EH (cell line): ENCODE data around the gene RNPEP.
A peak's percentile ranks its signal among the peaks of the same experiment; 100 is the strongest.
"Not testable (repeated sequence)": the region's sequence is repeated elsewhere in the genome, so short reads cannot be mapped to it uniquely, and the experiment has no call there.

ENCODE experiments used
- DNase-seq: peaks from one replicate; pipeline ENCODE4 v3.0.0-alpha.2; 2015; ENCODE audit warnings: low read depth

RNPEP gene

DNA sequence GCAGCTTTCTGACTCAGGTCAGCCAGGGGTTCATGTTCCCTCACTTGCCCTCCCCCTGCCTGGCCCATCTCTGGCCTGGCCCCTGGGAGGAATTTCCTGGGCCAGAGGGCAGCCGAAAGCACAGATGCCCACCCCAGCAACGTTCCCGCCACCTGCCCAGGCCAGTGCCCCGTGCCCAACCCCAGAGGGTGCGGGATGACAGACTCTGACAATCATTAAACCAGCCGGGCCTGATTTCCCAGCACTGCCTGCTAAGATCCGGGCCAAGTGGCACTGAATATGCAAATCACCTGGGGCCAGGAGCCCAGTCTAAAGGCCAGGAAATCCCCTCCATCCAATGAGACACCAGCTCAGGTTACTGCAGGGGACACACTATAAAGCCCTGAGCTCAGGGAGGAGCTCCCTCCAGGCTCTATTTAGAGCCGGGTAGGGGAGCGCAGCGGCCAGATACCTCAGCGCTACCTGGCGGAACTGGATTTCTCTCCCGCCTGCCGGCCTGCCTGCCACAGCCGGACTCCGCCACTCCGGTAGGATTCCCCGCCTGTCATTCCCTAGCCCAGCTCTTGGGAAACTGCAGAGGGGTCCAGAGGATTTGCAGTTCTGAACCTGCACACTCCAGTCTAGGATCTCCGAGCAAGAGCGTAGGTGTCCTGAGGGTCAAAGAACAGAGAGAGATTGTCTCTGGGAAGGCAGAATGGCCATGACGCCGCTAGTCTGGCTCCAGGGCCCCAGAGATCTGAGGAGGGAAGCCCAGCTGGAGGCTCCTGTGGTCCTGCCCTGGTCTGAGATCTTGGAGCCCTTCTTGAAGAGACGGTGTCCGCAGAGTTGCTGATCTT, 27.9 kb downstream of the RNPEP start, which contains the start of gene ELF3:
ELF3 (plus strand) TSS at position 408 of the 836 bp plus-strand sequence. CDS start 550 bp downstream, outside the sequence.
- DNase-seq: no peak

DNA sequence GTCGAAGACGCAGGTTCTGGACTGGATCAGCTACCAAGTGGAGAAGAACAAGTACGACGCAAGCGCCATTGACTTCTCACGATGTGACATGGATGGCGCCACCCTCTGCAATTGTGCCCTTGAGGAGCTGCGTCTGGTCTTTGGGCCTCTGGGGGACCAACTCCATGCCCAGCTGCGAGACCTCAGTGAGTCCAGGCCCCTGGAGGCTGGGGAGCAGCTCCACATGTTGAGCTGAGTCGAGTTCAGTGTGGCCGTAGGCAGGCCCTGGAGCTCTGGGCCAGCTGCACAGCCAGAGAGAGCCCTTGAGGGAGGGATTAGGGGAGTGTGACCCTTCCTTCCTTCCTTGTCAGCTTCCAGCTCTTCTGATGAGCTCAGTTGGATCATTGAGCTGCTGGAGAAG, 29.5 kb downstream of the RNPEP start:
- DNase-seq: no peak

GRCh38 chr1:202012544-202013478, 30.4 kb downstream of the RNPEP start:
- DNase-seq: no peak

DNA sequence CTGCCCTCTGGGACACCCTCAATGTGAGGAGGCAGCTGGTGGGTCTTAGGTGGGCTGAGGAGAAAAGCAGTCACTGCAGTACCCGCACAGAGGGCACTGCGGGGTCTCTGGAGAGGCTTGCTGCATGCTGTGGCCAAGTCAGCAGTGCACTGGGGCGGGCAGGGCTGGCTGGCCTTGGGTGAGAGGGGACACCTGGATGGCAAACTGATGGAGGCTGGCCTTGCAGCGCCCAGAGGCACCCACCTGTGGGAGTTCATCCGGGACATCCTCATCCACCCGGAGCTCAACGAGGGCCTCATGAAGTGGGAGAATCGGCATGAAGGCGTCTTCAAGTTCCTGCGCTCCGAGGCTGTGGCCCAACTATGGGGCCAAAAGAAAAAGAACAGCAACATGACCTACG, 31.2 kb downstream of the RNPEP start:
- no peak for DNase-seq

DNA sequence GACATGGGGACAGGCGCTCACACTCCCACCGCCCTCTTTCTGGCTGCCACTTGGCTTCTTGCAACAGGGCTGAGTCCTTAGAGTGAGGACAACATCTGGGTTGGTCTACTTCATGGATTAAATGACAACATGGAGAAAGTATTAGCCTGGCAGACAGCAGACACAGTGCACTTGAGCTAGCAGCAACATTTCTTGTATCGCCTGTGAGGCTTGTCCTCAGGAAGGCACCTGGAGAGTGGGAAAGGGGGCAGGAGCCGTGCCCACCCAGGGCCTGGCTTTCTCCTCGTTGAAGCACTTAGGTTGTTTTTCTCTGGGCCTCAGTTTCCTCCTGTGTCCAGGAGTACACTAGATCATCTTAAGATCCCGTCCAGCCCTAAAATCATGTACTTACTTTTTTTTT, 31.6 kb downstream of the RNPEP start:
- DNase-seq: no peak

- DNase-seq: no peak
Measured at GRCh38 chr1:202014915-202015661, 32.6 kb downstream of the RNPEP start.

GRCh38 chr1:202015662-202015937, 33.2 kb downstream of the RNPEP start:
- DNase-seq: no peak

DNA sequence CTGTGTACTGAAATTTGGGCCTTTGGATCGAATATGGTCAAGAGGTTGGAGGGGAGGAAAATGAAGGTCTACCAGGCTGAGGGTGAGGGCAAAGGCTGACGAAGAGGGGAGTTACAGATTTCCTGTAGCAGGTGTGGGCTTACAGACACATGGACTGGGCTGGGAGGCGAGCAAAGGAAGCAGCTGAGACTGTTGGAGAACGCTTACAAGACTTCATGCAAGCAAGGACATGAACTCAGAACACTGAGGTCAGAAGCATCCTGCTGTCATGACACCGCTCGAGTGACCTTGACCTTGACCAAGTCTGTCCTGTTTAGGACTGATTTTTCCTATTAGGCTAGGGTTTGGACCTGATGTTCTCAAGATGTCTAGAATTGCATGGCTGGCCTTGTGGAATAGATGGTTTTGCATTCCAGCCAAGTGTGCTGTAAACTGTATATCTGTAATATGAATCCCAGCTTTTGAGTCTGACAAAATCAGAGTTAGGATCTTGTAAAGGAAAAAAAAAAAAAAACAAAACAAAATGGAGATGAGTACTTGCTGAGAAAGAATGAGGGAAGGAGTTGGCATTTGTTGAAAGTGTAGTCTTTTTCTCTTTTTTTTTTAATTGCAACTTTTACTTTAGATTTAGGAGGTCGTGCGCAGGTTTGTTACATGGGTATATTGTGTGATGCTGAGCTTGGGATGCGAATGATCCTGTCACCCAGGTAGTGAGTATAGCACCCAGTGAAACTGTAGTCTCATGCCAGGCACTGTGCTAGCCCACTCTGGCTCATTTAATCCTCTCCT, 33.8 kb downstream of the RNPEP start:
- DNase-seq: peak; percentile 65

DNA sequence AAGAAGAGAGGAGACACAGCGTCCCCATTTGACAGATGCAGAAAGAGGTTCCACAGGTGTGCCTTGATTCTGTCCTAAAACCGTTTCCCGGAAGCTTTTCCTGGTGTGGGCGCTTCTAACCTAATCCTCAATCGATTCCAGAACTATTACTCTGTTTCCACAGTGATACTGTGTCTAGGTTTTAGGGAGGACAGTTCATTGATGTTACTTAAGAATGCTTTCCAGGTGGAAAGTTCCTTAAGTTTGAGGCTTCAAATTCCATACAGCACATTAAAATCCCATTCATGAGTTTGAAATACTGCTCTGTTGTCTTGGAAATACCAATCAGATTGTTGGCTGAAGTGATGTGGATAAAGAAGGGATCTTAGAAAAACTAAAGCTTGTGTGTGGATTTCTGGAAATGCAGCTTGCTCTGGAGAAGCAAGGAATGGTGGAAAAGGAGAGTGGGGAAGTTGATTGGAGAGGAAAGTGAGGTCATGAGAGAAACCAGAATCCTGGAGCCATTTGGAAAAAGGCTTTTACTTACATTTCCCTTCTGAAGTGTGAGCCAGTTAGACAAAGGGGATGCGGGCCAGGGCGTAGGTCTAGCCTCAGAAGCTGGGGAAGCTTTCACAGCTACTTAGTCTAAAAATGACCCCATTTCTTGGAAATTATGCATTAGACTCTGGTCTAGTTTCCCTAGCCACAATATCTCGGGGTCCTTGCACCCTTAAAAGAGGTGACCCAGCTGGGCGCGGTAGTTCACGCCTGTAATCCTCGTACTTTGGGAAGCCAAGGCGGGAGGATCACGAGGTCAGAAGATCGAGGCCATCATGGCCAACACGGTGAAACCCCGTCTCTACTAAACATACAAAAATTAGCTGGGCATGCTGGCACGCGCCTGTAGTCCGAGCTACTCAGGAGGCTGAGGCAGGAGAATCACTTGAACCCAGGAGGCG, 34.6 kb downstream of the RNPEP start:
- DNase-seq: no peak

DNA sequence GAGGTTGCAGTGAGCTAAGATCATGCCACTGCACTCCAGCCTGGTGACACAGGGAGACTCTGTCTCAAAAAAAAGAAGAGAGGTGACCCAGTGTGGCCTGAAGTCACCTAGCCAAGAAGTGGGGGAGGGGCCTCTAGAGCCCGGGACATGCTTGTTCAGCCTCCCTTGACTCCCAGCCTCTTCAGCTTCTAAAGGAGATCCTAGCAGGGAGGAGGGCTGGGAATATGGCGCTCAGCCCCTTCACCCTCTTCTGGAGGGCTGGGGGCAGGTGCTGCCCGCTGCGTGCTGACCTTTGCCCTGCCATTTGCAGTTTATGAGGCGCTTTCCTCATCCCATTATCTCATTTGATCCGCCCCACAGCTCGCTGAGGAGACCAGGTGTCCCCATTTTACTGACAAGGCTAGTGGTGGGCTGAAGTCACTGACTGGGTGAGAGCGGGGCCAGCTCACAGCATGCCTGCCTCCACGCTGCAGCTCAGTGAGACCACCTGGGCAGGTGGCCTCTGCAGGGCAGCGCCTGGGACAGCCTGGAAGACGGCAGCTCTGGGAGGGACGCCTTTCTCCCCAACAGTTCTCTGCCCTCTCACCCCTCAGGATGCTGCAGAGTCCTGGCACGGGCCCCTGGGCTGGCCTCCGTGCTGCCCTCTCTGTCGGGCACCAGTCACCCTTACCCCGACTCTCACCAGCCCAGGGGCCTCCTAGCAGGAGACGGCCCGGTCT, 35.5 kb downstream of the RNPEP start:
- no peak for DNase-seq

- DNase-seq: no peak
Measured at GRCh38 chr1:202018468-202019234, 36.2 kb downstream of the RNPEP start.

GRCh38 chr1:202019235-202019558, 36.7 kb downstream of the RNPEP start:
- not testable (repeated sequence) for DNase-seq

DNA sequence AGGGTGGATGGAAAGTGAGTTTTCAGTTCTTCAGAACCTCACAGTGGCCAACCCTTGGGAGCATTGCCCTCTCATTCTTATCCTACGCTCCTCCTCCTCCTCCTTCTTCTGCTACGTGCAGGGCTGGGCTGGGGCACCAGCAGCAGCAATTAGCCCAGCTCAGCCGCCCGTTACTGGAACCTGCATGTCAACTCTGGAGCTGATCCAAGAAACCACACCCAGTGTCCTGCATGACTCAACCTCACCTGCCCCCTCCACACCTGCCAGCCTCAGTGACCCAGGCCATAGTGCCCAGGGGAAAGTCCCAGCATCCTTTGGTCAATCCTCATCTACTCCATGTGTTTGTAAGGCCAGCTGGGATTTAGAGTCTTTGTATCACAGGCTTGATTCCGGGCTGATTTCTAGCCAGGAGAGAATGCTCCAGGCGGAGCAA, 40.6 kb downstream of the RNPEP start:
- no peak for DNase-seq

GRCh38 chr1:202029171-202029665, 46.8 kb downstream of the RNPEP start:
- peak; percentile 92 for DNase-seq

DNA sequence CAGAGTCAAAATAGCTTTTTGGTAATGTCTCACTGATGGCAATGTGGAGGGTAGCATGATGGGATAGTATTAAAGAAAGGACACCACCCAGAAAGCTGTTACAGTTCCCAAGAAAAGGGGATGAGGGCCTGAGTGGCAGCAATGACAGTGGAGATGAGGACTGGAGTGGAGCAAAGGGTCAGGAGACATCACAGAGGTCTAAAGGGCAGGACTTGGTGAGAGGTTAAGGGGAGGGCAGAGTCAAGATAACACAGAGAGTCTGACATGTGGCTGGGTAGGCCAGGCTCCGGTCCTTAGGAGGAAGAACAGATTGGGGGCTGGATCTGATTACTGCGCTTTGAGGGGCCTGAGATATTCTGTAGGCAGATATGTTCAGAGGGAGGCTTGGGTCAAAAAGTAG, 47.3 kb downstream of the RNPEP start:
- no peak for DNase-seq

DNA sequence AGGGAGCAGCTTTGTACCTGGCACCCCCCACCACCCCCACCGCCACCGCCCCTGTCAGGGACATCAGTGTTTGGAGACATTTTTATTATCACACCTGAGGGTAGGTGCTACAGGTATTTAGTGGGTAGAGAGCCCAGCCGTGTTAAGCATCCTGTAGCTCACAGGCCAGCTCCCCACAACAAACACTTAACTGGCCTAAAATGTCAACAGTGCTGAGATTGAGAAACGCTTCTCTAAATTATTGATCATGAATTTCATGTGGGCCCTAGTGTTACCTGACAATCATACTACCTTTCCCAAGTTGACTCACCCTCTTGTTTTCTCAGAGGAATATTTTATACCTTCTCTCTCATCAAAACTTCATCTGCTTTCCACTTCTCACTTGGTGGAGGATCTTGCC, 49.3 kb downstream of the RNPEP start:
- DNase-seq: no peak

DNA sequence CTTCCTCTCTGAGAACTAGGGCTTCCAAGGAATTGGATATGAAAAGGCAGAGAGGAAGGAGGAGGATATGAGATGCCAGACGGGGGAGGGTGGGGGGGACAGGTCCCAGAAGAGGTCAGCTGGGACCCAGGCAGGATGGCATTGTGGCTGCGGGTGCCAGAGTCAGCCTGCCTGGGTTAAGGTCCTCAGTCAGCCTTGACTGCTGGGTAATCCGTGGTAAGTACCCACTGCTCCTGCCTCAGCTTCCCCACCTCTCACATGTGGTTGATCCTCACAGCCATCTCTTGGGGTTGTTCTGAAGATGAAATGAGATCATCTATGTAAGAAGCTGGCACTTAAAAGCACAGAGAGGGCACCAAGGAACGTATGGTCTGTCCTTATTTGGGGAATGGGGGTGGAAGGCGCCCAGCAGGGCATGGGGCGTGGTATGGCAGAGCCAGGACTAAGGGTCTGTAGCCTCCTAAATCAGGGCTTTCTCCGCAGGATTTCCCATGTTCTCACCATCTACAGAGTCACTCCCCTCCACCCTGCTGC, 51.8 kb downstream of the RNPEP start:
- no peak for DNase-seq

GRCh38 chr1:202034683-202035462, 52.4 kb downstream of the RNPEP start:
- DNase-seq: peak; percentile 95
